ENCODE measurements around the gene GRIK3.

The GRIK3 gene

GRCh38 chr1:37043101-37043500 lies 8.8 kb upstream of the GRIK3 start:
- DNase-seq (ENCODE audit: low spot score) = no peak

GRCh38 chr1:37042506-37042905 lies 8.2 kb upstream of the GRIK3 start:
- no peak for DNase-seq (ENCODE audit: low spot score)

- no peak for DNase-seq (ENCODE audit: low spot score)
These were observed 7.2 kb upstream of the GRIK3 start for GRCh38 chr1:37041483-37041882.

- DNase-seq (ENCODE audit: low spot score) = no peak
These were observed 6.5 kb upstream of the GRIK3 start for GRCh38 chr1:37040773-37041172.

- no peak for DNase-seq (ENCODE audit: low spot score)
These were observed 5.9 kb upstream of the GRIK3 start for GRCh38 chr1:37040261-37040660.

- DNase-seq (ENCODE audit: low spot score) = peak; percentile 14
These were observed 4.1 kb upstream of the GRIK3 start for GRCh38 chr1:37038227-37039093.

- DNase-seq (ENCODE audit: low spot score) = no peak
These were observed 3.4 kb upstream of the GRIK3 start for GRCh38 chr1:37037690-37038089.

- no peak for DNase-seq (ENCODE audit: low spot score)
These were observed 2.3 kb upstream of the GRIK3 start for GRCh38 chr1:37036667-37037053.

GRCh38 chr1:37035796-37036666 lies 1.7 kb upstream of the GRIK3 start:
- DNase-seq (ENCODE audit: low spot score) = no peak

GRCh38 chr1:37035014-37035691 lies 838 bp upstream of the GRIK3 start:
- no peak for DNase-seq (ENCODE audit: low spot score)

GRCh38 chr1:37033355-37034101 lies 787 bp downstream of the GRIK3 start:
- no peak for DNase-seq (ENCODE audit: low spot score)

GRCh38 chr1:37032660-37033354 lies 1.5 kb downstream of the GRIK3 start:
- DNase-seq (ENCODE audit: low spot score) = no peak

GRCh38 chr1:37031871-37032270 lies 2.4 kb downstream of the GRIK3 start:
- no peak for DNase-seq (ENCODE audit: low spot score)

- no peak for DNase-seq (ENCODE audit: low spot score)
These were observed 2.9 kb downstream of the GRIK3 start for GRCh38 chr1:37031429-37031828.

GRCh38 chr1:37028981-37029617 lies 5.2 kb downstream of the GRIK3 start:
- peak; percentile 48 for DNase-seq (ENCODE audit: low spot score)

- no peak for DNase-seq (ENCODE audit: low spot score)
These were observed 12.8 kb downstream of the GRIK3 start for GRCh38 chr1:37021502-37021901.

- DNase-seq (ENCODE audit: low spot score) = peak; percentile 64
These were observed 13.6 kb downstream of the GRIK3 start for GRCh38 chr1:37020653-37021277.

- no peak for DNase-seq (ENCODE audit: low spot score)
These were observed 15.8 kb downstream of the GRIK3 start for GRCh38 chr1:37018510-37018909.

- no peak for DNase-seq (ENCODE audit: low spot score)
These were observed 16.6 kb downstream of the GRIK3 start for GRCh38 chr1:37017720-37018119.

GRCh38 chr1:37016121-37016520 lies 18.2 kb downstream of the GRIK3 start:
- DNase-seq (ENCODE audit: low spot score) = no peak
